ENCODE measurements around the gene KLHDC8A. TPM values are rescaled to one million over a fixed set of nuclear protein-coding genes. Genes with fewer than 3 reads are reported as not detected.

KLHDC8A gene
- total RNA-seq, 6 experiments from 2014 or later: 0.22 to 0.44 TPM; not detected in 4

- WGBS (ENCODE audit: insufficient coverage, low coverage, low lambda C conversion rate, missing lambda C conversion rate): 50% methylated on average over 4 of the region's 4 CpGs
- no peak for TF ChIP-seq POLR2A (IDR thresholded peaks at IDR 0.05)
- TF ChIP-seq, protein P1, sequence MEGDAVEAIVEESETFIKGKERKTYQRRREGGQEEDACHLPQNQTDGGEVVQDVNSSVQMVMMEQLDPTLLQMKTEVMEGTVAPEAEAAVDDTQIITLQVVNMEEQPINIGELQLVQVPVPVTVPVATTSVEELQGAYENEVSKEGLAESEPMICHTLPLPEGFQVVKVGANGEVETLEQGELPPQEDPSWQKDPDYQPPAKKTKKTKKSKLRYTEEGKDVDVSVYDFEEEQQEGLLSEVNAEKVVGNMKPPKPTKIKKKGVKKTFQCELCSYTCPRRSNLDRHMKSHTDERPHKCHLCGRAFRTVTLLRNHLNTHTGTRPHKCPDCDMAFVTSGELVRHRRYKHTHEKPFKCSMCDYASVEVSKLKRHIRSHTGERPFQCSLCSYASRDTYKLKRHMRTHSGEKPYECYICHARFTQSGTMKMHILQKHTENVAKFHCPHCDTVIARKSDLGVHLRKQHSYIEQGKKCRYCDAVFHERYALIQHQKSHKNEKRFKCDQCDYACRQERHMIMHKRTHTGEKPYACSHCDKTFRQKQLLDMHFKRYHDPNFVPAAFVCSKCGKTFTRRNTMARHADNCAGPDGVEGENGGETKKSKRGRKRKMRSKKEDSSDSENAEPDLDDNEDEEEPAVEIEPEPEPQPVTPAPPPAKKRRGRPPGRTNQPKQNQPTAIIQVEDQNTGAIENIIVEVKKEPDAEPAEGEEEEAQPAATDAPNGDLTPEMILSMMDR (IDR thresholded peaks at IDR 0.05): no peak
- no peaks in the 10 kb centered on the region for H3K4me1 ChIP-seq
- no peak for DNase-seq
- H3K9me3 ChIP-seq: no peaks in the 10 kb centered on the region
- H3K27ac ChIP-seq: no peak overlapping the region
- intact Hi-C loops (cut with DNase I): no loop called here
- peaks cover 0 to 19% of the 10 kb centered on the region in 2 donors for H3K27me3 ChIP-seq
- ATAC-seq: no peak
- H3K36me3 ChIP-seq: no peaks in the 10 kb centered on the region
- H3K4me3 ChIP-seq: no peak overlapping the region
Measured at GRCh38 chr1:205376739-205377138, 20.0 kb upstream of the KLHDC8A start.

DNA sequence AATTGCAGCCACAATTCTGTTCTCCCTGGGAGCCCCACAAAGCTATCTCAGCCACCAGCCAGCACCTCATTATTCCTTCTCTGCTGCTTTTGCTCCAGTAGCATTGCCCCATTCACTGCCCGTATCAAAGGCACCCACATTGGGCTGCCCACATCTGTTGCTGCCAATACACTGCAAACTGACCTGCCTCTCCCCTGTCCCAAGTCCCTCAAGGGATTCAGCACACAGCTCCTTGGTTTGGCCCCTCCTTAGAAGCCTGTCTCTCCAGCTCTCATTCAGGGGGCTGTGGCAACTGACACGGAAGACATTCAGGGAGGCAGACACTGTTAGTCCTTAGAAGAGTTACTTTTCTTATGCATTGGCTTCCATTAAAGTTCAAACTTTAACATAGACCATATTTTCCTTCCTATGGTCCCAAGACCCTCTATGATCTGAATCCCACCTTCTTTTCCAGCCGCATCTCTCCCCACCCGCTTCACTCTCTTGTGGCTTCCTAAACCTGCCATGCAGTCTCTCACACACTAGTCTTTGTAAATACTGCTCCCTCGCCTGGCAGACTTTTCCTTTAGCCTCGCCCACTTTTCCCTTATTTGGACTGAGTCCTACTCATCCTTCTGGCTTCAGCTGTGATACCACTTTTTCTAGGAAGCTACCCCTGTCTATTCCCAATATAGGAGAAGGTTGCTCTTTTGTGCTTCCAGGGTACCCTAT lies 19.3 kb upstream of the KLHDC8A start:
- intact Hi-C loops (cut with DNase I): no loop called here
- H3K4me3 ChIP-seq: no peak overlapping the region
- no peak overlapping the region for H3K27ac ChIP-seq
- DNase-seq (no peak), ATAC-seq (peak; percentile 58 to 83 (median 73))
- H3K4me1 ChIP-seq: no peaks in the 10 kb centered on the region
- no peaks in the 10 kb centered on the region for H3K36me3 ChIP-seq
- WGBS (ENCODE audit: insufficient coverage, low coverage, low lambda C conversion rate, missing lambda C conversion rate): 19% methylated on average over 6 of the region's 6 CpGs
- H3K9me3 ChIP-seq: no peaks in the 10 kb centered on the region
- H3K27me3 ChIP-seq: peaks cover 0 to 21% of the 10 kb centered on the region in 2 donors
- no peak for TF ChIP-seq POLR2A (IDR thresholded peaks at IDR 0.05)
- TF ChIP-seq, protein P1 (IDR thresholded peaks at IDR 0.05): no peak

- no peak for TF ChIP-seq POLR2A (IDR thresholded peaks at IDR 0.05)
- TF ChIP-seq, protein P1 (IDR thresholded peaks at IDR 0.05): no peak
- no peaks in the 10 kb centered on the region for H3K9me3 ChIP-seq
- H3K27me3 ChIP-seq: peaks cover 0 to 21% of the 10 kb centered on the region in 2 donors
- H3K36me3 ChIP-seq: no peaks in the 10 kb centered on the region
- no peak for DNase-seq
- no peak overlapping the region for H3K4me3 ChIP-seq
- H3K4me1 ChIP-seq: no peaks in the 10 kb centered on the region
- 34% methylated on average over 9 of the region's 10 CpGs for WGBS (ENCODE audit: insufficient coverage, low coverage, low lambda C conversion rate, missing lambda C conversion rate)
- ATAC-seq: peak in 1 of 4 donors; percentile 31
- no peak overlapping the region for H3K27ac ChIP-seq
- intact Hi-C loops (cut with DNase I): no loop called here
Measured at GRCh38 chr1:205374210-205375078, 17.7 kb upstream of the KLHDC8A start.

DNA sequence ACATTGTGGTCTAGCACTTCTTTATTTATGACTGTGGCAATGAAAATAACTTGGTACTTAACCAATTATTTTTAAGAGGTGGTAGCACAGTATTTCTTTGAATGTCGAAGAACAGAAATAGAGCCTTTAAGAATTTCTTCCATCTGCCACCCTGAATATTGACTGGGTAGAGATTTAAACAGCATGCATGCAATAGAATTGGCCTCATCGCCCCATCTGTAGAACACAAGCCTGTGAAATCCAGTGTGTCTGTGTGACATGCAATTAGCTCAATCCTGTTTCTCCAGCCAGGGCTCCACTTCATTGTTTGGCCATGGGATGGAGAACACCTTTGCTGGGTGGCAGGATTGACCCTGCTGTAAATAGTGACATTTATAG lies 17.1 kb upstream of the KLHDC8A start:
- intact Hi-C loops (cut with DNase I): no loop called here
- no peaks in the 10 kb centered on the region for H3K36me3 ChIP-seq
- no peak overlapping the region for H3K27ac ChIP-seq
- no peak for DNase-seq
- no peaks in the 10 kb centered on the region for H3K9me3 ChIP-seq
- peaks cover 0 to 21% of the 10 kb centered on the region in 2 donors for H3K27me3 ChIP-seq
- 56% methylated on average over 2 of the region's 2 CpGs for whole genome bisulfite sequencing (ENCODE audit: insufficient coverage, low coverage, low lambda C conversion rate, missing lambda C conversion rate)
- TF ChIP-seq, protein P1 (IDR thresholded peaks at IDR 0.05): no peak
- no peak for TF ChIP-seq POLR2A (IDR thresholded peaks at IDR 0.05)
- H3K4me3 ChIP-seq: no peak overlapping the region
- no peak for ATAC-seq
- H3K4me1 ChIP-seq: no peaks in the 10 kb centered on the region
